GM04504 (cell line): ENCODE measurements around the gene RBBP8NL.
"Not testable (repeated sequence)": the region's sequence is repeated elsewhere in the genome, so short reads cannot be mapped to it uniquely, and the experiment has no call there.

Experiments used
- DNase-seq: peaks from one replicate; pipeline ENCODE4 v3.0.0-alpha.2; 2012; ENCODE audit warnings: low read depth

The RBBP8NL gene

GRCh38 chr20:62445553-62446340 lies 18.4 kb upstream of the RBBP8NL start:
- no peak for DNase-seq

DNA sequence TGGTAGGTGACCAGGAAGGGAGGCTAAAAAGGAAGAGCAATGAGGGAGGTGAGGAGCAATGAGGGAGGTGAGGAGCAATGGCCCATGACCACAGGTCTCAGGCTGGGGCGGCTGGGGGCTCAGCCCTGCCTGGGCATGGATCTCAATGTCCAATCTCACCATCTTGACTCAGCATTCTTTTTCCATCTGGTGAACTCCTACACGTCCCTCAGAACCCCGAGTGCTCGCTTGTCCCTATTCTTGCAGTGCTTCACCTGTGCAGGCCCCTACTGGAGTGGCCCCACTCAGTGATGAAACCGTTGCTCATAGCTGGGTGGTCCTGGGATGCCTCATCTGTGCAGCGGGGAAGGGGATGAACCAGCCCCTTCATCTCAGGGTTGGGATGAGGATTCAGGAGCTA lies 16.9 kb upstream of the RBBP8NL start:
- DNase-seq, result no peak

GRCh38 chr20:62441987-62442539 lies 14.7 kb upstream of the RBBP8NL start:
- no peak for DNase-seq

DNA sequence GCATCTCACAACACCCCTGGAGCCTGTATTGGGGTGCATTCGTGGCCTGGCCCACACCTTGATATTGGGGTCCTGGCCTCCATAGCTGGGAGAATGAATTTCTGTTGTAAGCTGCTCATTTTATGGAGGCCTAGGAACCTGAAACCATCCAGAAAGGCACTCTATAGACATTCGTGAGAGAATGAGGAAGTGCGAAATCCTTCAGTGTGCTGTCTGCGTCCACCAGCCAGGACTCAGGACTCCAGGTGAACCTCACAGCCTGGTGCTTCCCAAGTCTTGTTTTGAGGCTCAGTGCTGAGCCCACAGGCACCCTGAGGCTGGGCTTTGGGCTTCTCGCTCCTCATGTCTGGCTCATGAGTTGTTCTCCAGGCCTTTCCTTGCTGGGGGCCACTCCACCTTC lies 11.9 kb upstream of the RBBP8NL start:
- no peak for DNase-seq

DNA sequence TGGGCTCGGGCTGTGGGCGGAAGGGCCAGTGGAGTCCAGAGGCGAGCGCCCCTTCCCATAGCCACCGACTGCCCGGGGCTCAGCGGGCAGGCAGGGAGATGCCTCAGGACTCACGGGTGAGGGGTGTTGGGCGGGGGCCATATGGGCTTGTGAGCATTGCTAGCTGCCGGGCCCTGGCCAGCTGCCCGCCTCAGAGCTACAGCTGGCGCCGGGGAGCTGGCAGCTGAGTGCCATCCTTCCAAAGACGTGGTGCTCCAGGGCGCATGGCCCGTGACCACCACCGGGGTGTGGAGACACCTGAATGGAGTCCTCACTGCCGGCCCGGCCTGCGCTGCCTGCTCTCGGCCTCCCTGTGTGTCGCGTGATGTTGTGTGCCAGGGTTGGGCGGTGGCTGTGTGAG lies 10.6 kb upstream of the RBBP8NL start:
- DNase-seq, result no peak

DNA sequence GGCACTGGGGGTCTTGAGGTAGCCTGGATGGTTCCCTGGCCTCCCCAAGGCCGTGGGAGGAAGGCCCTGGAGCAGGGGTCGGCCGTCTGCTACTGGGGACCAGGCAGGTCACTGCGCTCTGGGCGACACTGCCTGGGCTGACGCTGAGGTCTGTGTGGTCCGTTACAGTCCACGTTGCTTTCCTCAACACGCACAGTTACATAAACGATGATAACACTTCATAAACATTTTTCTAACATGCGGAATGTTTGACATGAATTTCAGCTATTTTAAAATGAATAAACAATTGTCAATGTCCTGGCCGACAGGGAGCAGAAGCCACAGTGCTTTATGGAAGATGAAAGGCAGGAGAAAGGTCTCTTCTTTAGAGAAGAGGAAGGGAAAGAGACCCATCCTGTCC lies 10.2 kb upstream of the RBBP8NL start:
- DNase-seq, result no peak

- DNase-seq, result no peak
Measured at GRCh38 chr20:62436692-62437091, 9.4 kb upstream of the RBBP8NL start.

DNA sequence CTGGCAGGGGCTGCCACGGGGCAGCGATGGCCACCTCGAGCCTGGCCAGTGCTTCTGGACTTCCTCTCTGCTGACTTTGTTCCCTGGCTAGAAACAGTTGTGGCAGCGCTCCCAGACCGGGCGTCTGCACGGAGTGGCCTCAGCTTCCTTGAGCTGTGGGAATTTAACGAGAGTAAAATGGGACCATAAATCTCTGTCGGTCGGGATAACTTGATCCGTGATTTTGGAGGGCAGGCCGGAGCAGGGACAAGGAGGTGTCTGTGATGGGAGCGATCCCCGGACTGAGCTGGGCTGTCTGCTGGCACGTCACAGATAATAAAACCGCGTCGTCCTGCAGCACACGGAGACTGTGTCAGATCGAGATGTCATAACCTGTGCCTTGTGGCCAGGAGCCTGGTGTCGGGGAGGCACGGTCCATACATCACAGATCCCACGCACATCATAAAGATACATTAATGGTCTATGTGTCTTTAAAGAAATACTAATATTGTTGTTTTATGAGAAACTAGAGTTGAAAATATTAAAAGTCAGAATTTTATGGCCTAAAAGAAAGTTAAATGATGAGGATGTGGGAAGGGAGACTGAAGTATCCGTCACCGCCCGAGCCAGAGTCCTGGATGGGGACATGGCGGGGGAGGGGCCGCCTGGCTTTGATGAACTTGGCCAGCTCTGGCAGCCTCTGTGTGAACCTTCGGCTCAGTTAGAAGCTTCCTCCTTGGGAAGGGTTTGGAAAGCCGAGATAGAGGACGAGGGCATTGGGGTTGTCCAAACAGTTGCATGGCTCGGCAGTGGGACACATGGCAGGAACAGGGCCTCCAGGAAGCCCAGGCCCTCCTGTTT lies 6.5 kb upstream of the RBBP8NL start:
- DNase-seq, result no peak

DNA sequence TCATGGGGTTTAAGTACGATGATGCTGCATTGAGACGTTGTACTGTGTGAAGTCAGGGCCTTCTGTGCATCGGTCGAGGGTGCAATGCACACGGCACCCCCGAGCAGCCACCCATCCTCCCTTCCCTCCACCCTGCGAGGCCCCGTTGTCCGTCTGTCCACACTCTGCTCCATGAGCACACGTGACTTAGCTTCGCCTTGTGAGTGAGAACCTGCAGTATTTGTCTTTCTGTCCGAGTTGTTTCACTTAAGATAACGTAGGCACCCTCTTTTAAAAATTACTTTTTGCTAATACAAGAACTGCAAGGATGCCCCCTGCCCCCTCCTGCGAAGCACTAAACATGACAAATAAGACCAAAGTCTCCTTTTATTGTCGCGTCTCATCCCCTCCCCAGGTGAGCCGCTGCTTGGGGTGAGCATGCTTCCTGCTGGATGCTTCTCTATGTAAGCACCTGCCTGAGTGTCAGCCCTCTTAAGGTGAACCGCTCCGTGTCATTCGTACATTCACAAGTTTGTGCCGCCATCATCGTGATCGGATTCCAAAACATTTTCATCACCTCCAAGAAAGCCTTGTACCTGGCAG lies 3.6 kb upstream of the RBBP8NL start:
- DNase-seq, result no peak

DNA sequence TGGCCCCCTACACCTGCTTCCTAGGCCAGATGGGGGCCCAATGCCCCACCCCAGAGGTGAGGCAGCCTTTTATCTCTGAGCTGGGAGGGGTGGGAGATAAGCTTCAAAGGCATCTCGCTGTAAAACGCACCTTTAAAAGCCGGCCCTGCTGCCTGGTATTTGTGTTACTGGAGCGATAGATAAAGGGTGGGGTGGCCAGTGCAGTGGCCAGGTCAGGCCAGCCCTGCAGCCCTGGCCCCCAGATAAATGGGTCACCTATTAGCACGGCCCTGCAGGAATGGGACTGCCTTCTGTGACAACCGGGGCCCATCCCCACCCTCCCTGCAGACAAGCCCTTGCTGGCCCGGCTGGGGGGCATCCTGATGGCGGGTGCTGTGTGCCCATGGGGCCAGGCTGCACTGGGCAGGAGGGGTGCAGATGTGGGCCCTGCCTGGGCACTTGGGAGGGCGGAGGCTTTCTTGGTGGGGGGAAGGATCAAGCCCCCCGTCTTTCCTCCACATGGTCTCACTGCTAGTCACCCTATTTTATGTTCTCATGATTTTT lies 3.0 kb upstream of the RBBP8NL start:
- DNase-seq, result no peak

GRCh38 chr20:62429455-62430310 lies 2.3 kb upstream of the RBBP8NL start:
- DNase-seq, result no peak

- DNase-seq, result no peak
Measured at GRCh38 chr20:62428396-62429295, 1.3 kb upstream of the RBBP8NL start.

- no peak for DNase-seq
Measured at GRCh38 chr20:62428002-62428372, 648 bp upstream of the RBBP8NL start.

DNA sequence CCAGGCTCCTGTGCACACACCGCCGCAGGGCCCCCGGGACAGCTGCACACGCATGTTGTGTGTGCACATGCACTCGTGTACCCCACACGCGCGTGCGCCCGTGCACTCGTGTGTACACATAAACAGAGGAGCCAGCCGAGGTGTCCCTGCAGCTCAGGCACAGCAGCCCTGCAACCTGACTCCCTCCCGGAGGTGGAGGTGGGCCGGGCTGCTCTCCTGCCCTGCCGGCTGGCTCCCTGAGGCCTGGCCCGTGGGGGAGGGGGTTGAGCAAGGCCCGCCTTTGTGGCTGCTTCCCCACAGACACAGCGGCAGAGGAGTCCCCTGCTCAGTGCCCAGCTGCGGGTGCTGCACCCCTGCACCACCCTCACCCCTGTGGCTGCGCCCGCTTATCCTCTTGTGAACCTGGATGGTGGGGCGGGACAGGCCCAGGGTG lies 624 bp downstream of the RBBP8NL start:
- no peak for DNase-seq

- DNase-seq, result not testable (repeated sequence)
Measured at GRCh38 chr20:62426059-62426348, 1.3 kb downstream of the RBBP8NL start.

DNA sequence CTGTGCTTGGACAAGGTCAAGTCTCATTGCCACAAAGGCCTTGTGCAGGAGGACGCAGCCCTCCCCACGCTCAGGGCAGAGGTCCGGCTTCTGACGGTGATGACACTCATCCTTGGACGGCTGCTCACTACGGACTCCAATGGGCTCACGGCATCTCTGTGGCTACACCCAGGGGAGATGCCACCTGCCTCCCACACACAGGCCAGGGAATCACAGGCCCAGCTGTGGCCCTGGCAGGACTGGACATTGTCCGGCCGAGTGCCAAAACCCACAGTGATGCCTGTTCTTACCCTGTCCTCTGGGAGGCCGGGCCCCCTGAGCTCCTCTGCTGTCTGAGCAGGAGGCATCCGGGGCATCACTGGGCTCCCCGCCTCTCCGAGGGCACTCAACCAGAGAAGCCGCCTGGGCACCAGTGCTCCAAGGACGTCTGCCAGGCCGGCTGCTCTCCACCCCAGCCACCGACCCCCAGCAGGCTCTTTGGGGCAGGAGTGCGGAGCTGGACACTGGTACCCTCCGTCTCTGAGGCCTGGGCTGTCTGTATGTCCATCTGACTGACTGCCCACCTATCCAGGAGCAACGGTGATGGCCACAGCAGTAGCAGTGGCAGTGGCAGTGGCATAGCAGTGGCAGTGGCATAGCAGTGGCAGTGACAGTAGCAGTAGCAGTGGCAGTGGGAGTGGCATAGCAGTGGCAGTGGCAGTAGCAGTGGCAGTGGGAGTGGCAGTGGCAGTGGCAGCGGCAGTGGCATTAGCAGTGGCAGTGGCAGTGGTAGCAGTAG lies 1.9 kb downstream of the RBBP8NL start:
- DNase-seq, result no peak

DNA sequence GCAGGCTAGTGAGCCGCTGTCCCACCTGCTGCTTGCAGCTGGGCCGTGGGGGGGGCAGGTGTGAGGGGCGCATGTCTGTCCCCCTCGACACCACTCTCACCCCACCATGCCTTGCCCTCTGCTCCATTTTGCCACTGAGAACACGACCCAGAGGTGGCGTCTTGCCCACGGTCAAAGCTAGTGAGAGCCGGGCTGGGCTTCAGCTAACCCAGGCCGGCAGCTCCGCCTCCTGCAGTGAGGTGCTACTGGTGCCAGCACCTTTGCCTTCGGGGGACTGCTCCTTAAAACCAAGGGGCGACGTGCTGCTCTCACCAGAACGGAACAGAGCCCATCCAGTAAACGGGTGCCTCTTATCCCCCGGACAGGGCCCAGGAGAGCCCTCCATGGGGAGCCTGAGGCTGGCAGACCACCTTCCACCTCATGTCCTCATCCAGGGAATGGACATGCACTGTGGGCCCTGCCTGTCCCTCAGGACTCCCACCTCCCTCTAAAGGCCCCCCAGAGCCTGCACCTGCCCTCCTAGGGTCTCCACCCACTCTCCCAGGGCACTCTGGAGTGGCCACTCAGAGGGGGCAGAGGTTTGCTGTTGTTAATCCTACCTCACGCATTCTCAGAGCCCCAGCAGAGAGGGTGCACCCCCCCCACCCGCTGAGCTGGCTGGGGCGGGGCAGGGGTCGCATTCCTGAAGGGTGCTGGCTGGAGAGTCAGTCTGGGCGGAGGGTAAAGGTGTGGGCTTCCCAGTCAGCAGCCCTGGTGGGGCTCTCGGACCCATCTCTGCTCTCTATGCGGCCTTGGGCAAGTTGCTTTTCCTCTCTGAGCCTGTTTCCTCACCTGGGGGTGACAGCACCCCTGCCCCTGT lies 2.9 kb downstream of the RBBP8NL start:
- no peak for DNase-seq

- DNase-seq, result no peak
Measured at GRCh38 chr20:62423326-62423706, 4.0 kb downstream of the RBBP8NL start.
